ENCODE results near the gene CADM2.

CADM2 gene

DNA sequence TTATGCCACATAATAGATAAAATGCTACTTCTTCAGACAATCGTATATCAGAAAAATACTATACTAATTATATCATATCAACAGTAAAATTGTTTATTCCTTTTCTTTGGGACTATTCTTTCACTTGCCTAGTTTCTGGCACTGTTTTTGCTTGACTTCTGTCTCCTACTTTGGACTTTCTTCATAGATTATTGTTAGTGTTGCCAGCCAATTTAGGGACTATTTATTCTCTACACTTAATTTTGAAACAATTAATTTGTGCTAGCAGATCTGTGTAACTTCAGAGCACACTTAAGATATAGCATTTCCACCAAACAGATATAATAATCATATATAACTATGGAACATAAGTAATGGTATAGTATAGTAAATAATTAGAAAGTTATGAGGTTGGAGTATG lies 305.6 kb downstream of the CADM2 start:
- H3K4me1 ChIP-seq (ENCODE audit: control insufficient read depth in 1 of 2, insufficient read depth in 2 of 2, low read length in 2 of 2) = no peaks in the 10 kb centered on the region
- H3K36me3 ChIP-seq (ENCODE audit: control insufficient read depth in 1 of 2, insufficient read depth in 2 of 2, low read length in 2 of 2) = no peaks in the 10 kb centered on the region
- H3K9ac ChIP-seq (ENCODE audit: low read depth in 1 of 2, low read length in 2 of 2) = no peak overlapping the region
- H3K4me3 ChIP-seq (ENCODE audit: low read depth in 1 of 2, low read length in 2 of 2) = no peak overlapping the region
- no peaks in the 10 kb centered on the region for H3K9me3 ChIP-seq (ENCODE audit: control insufficient read depth in 1 of 2, low read length in 2 of 2)
- no peaks in the 10 kb centered on the region for H3K27me3 ChIP-seq (ENCODE audit: control insufficient read depth in 1 of 2, insufficient read depth in 2 of 2, low read length in 2 of 2)
- H3K27ac ChIP-seq (ENCODE audit: low read depth, low read length) = no peak overlapping the region

DNA sequence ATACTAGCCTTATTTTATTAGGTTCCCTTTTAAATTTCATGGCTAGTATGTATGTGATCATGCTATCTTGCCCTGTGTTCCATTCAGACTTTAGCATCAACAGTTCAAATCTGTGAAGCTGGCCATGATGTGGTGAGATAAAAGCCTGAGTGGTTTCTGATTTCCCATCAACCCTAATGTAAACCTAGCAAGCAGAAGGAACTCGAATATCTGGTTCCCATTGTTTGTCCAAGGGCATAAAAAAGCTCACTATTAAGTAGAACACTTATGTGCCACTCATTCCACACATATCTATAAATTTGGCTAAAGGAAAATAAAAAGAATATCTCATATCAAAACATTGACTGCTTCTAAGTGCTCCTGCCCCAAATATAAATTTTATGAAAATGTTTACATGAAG lies 311.7 kb downstream of the CADM2 start:
- Histone ChIP-seq H3K27me3 (ENCODE audit: control insufficient read depth in 1 of 2, insufficient read depth in 2 of 2, low read length in 2 of 2) (no peaks in the 10 kb centered on the region), H3K36me3 (ENCODE audit: control insufficient read depth in 1 of 2, insufficient read depth in 2 of 2, low read length in 2 of 2) (no peaks in the 10 kb centered on the region), H3K9ac (ENCODE audit: low read depth in 1 of 2, low read length in 2 of 2) (no peak overlapping the region), H3K4me1 (ENCODE audit: control insufficient read depth in 1 of 2, insufficient read depth in 2 of 2, low read length in 2 of 2) (no peaks in the 10 kb centered on the region), H3K27ac (ENCODE audit: low read depth, low read length) (no peak overlapping the region), H3K4me3 (ENCODE audit: low read depth in 1 of 2, low read length in 2 of 2) (no peak overlapping the region), H3K9me3 (ENCODE audit: control insufficient read depth in 1 of 2, low read length in 2 of 2) (peaks cover 0 to 4% of the 10 kb centered on the region in 2 donors)

DNA sequence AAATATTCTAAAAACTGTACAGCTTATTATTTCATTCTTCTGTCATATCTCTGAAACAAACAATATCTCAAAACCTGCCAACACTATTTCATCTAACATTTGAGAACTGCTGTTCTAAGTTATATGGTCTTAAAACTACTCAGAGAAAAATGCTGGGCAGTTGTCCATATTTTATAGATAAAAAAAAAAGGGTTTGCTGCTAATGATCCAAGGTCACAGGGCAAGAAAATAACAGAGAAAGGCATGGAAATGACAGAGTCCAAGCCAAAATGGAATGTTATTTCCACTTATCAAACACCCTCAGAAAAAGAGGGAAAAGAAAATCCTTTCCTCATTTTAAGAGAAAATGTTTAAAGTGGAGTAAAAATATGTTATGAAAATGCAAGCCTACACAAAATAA lies 313.1 kb downstream of the CADM2 start:
- Histone ChIP-seq H3K9ac (ENCODE audit: low read depth in 1 of 2, low read length in 2 of 2) (no peak overlapping the region), H3K27me3 (ENCODE audit: control insufficient read depth in 1 of 2, insufficient read depth in 2 of 2, low read length in 2 of 2) (no peaks in the 10 kb centered on the region), H3K4me3 (ENCODE audit: low read depth in 1 of 2, low read length in 2 of 2) (no peak overlapping the region), H3K4me1 (ENCODE audit: control insufficient read depth in 1 of 2, insufficient read depth in 2 of 2, low read length in 2 of 2) (no peaks in the 10 kb centered on the region), H3K36me3 (ENCODE audit: control insufficient read depth in 1 of 2, insufficient read depth in 2 of 2, low read length in 2 of 2) (no peaks in the 10 kb centered on the region), H3K27ac (ENCODE audit: low read depth, low read length) (no peak overlapping the region), H3K9me3 (ENCODE audit: control insufficient read depth in 1 of 2, low read length in 2 of 2) (peaks cover 0 to 4% of the 10 kb centered on the region in 2 donors)

DNA sequence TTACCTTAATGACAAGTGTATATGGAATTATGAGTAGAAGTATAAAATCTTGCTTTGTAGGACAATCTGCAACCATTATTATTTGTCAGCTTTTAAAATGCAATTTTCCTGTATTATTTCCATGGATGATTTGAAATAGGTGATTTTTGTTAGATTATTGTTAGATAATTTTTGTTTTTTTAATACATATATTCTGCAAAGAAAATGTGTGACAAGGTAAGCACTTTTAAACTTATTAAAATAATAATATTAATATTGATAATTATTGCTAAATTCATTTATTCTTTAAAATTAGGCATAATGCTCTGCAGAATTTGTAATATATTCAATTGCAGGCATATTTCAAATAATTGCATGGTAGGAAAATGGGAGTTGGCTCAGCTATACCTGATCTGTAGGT lies 329.5 kb downstream of the CADM2 start:
- Histone ChIP-seq H3K4me3 (ENCODE audit: low read depth in 1 of 2, low read length in 2 of 2) (no peak overlapping the region), H3K36me3 (ENCODE audit: control insufficient read depth in 1 of 2, insufficient read depth in 2 of 2, low read length in 2 of 2) (no peaks in the 10 kb centered on the region), H3K27me3 (ENCODE audit: control insufficient read depth in 1 of 2, insufficient read depth in 2 of 2, low read length in 2 of 2) (no peaks in the 10 kb centered on the region), H3K27ac (ENCODE audit: low read depth, low read length) (no peak overlapping the region), H3K9me3 (ENCODE audit: control insufficient read depth in 1 of 2, low read length in 2 of 2) (peaks cover 0 to 3% of the 10 kb centered on the region in 2 donors), H3K9ac (ENCODE audit: low read depth in 1 of 2, low read length in 2 of 2) (no peak overlapping the region), H3K4me1 (ENCODE audit: control insufficient read depth in 1 of 2, insufficient read depth in 2 of 2, low read length in 2 of 2) (no peaks in the 10 kb centered on the region)

DNA sequence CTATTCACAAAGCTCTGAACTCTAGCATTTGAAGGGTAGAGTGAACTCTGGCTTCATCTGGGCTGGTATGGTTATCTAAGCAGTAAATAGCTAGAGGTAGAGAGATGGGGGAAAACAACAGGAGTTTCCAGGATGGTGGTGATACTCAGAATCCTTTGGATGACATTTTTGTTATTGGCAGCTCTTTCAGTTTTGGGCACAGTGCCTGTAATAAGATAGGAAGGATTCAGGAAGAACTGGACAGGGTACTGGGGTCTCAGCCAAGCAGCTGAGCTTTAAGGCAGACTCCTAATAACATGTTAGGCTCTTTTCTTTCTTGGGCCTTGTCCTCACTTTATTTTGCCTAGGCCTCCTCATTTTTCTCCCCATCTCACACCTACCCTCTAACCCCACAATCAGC lies 338.5 kb downstream of the CADM2 start:
- H3K27ac ChIP-seq (ENCODE audit: low read depth, low read length) = no peak overlapping the region
- no peak overlapping the region for H3K9ac ChIP-seq (ENCODE audit: low read depth in 1 of 2, low read length in 2 of 2)

DNA sequence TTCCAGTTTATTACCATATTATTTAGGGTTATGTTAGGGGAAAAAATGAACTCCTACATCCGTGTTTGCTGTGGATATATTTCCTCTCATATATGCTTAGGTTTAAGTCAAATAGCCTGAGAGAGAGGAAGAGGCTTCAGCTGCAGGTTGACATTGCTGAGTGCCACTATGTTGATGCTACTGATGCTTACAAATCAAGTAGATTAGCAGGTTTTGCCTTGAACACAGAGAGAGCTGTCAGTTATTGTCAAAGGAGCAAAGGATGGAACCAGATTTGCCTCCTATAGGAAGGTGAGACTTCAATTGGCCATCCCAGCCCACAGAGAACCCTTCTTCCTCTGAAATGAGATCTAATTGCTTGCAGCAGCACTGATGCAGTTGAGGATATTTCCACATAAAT lies 339.2 kb downstream of the CADM2 start:
- Histone ChIP-seq H3K9ac (ENCODE audit: low read depth in 1 of 2, low read length in 2 of 2) (no peak overlapping the region), H3K4me1 (ENCODE audit: control insufficient read depth in 1 of 2, insufficient read depth in 2 of 2, low read length in 2 of 2) (no peaks in the 10 kb centered on the region), H3K36me3 (ENCODE audit: control insufficient read depth in 1 of 2, insufficient read depth in 2 of 2, low read length in 2 of 2) (no peaks in the 10 kb centered on the region), H3K27ac (ENCODE audit: low read depth, low read length) (no peak overlapping the region), H3K9me3 (ENCODE audit: control insufficient read depth in 1 of 2, low read length in 2 of 2) (no peaks in the 10 kb centered on the region), H3K4me3 (ENCODE audit: low read depth in 1 of 2, low read length in 2 of 2) (no peak overlapping the region), H3K27me3 (ENCODE audit: control insufficient read depth in 1 of 2, insufficient read depth in 2 of 2, low read length in 2 of 2) (no peaks in the 10 kb centered on the region)

More for the DNA sequence above, 338.5 kb downstream of the CADM2 start:
- Histone ChIP-seq H3K27me3 (ENCODE audit: control insufficient read depth in 1 of 2, insufficient read depth in 2 of 2, low read length in 2 of 2) (no peaks in the 10 kb centered on the region), H3K4me1 (ENCODE audit: control insufficient read depth in 1 of 2, insufficient read depth in 2 of 2, low read length in 2 of 2) (no peaks in the 10 kb centered on the region), H3K9me3 (ENCODE audit: control insufficient read depth in 1 of 2, low read length in 2 of 2) (no peaks in the 10 kb centered on the region), H3K4me3 (ENCODE audit: low read depth in 1 of 2, low read length in 2 of 2) (no peak overlapping the region), H3K36me3 (ENCODE audit: control insufficient read depth in 1 of 2, insufficient read depth in 2 of 2, low read length in 2 of 2) (no peaks in the 10 kb centered on the region)

DNA sequence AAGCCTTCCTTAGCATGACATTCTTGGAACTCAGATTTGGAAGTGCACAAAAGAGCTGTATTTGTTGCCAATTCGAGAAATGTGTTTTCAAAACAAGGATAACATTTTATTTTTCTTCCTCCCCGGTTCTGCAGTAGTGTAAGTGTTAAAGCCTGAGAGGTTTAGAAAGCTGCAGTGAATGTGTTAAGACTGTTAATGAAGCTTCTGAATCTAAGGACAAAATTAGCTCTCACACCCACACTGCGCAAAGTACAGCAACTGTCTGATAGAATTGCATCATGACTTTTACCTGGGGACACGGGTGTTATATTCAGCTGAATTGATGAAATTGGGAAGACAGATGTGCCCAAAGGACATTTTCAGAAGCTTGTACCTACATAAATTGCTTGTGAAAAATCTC lies 344.4 kb downstream of the CADM2 start:
- Histone ChIP-seq H3K27me3 (ENCODE audit: control insufficient read depth in 1 of 2, insufficient read depth in 2 of 2, low read length in 2 of 2) (no peaks in the 10 kb centered on the region), H3K4me1 (ENCODE audit: control insufficient read depth in 1 of 2, insufficient read depth in 2 of 2, low read length in 2 of 2) (no peaks in the 10 kb centered on the region), H3K9ac (ENCODE audit: low read depth in 1 of 2, low read length in 2 of 2) (no peak overlapping the region), H3K27ac (ENCODE audit: low read depth, low read length) (no peak overlapping the region), H3K36me3 (ENCODE audit: control insufficient read depth in 1 of 2, insufficient read depth in 2 of 2, low read length in 2 of 2) (no peaks in the 10 kb centered on the region), H3K9me3 (ENCODE audit: control insufficient read depth in 1 of 2, low read length in 2 of 2) (no peaks in the 10 kb centered on the region), H3K4me3 (ENCODE audit: low read depth in 1 of 2, low read length in 2 of 2) (no peak overlapping the region)

DNA sequence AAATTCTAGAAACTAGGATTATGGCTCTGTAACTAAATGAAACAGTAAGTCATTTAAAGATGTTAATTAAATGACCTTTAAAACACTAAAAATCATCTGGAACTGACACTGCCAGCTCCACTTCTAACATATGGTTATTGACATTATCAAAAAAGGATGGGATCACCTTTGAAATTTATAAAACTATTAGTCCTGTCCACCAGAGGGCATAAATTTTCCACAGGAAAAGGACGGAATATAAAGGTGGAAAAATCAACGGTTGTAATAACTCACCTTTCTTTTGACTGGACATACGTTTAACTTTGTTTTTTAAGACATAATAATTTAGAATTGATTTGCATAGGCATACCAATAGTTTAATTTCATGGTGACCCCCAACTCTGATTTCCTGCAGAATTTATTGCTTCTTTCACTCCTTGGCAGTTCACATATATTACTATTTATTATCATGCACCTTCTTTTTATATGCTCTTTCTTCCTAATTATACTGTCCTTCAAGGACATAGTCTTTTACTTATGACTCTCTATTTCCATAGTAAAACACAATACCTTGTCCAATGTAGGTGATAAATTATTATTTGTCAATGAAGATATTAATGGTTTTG lies 345.7 kb downstream of the CADM2 start:
- no peaks in the 10 kb centered on the region for H3K9me3 ChIP-seq (ENCODE audit: control insufficient read depth in 1 of 2, low read length in 2 of 2)
- H3K4me1 ChIP-seq (ENCODE audit: control insufficient read depth in 1 of 2, insufficient read depth in 2 of 2, low read length in 2 of 2) = no peaks in the 10 kb centered on the region
- H3K9ac ChIP-seq (ENCODE audit: low read depth in 1 of 2, low read length in 2 of 2) = no peak overlapping the region
- no peaks in the 10 kb centered on the region for H3K36me3 ChIP-seq (ENCODE audit: control insufficient read depth in 1 of 2, insufficient read depth in 2 of 2, low read length in 2 of 2)
- no peak overlapping the region for H3K4me3 ChIP-seq (ENCODE audit: low read depth in 1 of 2, low read length in 2 of 2)
- no peaks in the 10 kb centered on the region for H3K27me3 ChIP-seq (ENCODE audit: control insufficient read depth in 1 of 2, insufficient read depth in 2 of 2, low read length in 2 of 2)
- H3K27ac ChIP-seq (ENCODE audit: low read depth, low read length) = no peak overlapping the region

DNA sequence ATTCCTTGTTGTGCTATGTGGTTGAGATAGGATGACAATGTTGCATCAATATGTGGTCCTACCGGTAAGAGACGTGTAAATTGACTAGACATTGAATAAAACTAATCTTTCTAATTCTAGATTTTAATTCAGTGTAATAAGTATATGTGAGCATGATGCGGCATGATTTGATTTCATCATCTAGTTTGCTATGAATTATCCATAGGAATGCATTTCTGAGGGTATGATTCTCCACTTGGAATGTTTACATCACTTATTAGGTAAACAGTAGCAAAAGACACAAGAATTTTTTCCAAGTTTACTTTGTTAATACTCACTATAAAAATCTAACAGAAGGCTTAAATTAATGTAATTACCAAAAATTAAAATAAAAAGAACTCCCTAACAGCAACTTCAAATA lies 353.5 kb downstream of the CADM2 start:
- Histone ChIP-seq H3K4me3 (ENCODE audit: low read depth in 1 of 2, low read length in 2 of 2) (no peak overlapping the region), H3K27me3 (ENCODE audit: control insufficient read depth in 1 of 2, insufficient read depth in 2 of 2, low read length in 2 of 2) (no peaks in the 10 kb centered on the region), H3K27ac (ENCODE audit: low read depth, low read length) (no peak overlapping the region), H3K9me3 (ENCODE audit: control insufficient read depth in 1 of 2, low read length in 2 of 2) (no peaks in the 10 kb centered on the region), H3K9ac (ENCODE audit: low read depth in 1 of 2, low read length in 2 of 2) (no peak overlapping the region), H3K36me3 (ENCODE audit: control insufficient read depth in 1 of 2, insufficient read depth in 2 of 2, low read length in 2 of 2) (no peaks in the 10 kb centered on the region), H3K4me1 (ENCODE audit: control insufficient read depth in 1 of 2, insufficient read depth in 2 of 2, low read length in 2 of 2) (no peaks in the 10 kb centered on the region)

DNA sequence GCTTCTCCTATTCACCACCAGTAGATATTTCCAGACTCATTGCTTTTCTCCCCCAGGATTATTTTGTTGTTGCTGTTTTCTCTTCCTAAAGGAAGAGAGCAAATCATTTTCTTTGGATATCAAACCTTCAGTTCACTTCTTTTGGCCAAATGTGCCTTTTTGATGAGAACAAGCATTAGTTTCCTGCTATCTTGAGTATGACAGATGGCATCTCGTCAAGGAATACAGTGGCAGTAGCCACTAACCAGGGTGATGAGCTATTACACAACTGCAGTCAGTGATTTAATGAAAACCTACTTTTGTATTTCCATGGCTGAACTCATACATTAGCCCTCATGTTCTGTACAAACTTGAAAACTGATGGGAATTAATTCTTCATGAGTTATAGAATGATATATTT lies 354.6 kb downstream of the CADM2 start:
- H3K27ac ChIP-seq (ENCODE audit: low read depth, low read length) = no peak overlapping the region
- no peak overlapping the region for H3K9ac ChIP-seq (ENCODE audit: low read depth in 1 of 2, low read length in 2 of 2)
- no peaks in the 10 kb centered on the region for H3K36me3 ChIP-seq (ENCODE audit: control insufficient read depth in 1 of 2, insufficient read depth in 2 of 2, low read length in 2 of 2)

DNA sequence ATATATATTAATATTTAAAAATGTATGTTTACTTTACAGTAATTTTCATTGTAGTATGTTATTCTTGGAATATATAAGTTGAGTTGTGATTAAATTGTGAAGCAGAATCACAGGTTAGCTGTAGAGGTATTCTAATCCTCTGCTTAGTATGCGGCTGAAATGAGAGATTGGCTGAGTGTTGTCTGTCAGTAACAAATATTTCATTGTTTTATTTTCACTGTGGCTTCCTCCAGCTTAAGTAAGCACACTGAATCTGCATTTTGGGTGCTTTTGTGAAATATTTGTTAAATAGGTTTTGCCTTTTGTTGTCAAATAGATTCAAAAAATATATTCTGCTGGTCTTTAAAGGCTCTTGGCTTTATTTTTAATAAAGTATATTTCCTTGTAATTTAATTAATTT lies 357.5 kb downstream of the CADM2 start:
- no peaks in the 10 kb centered on the region for H3K36me3 ChIP-seq (ENCODE audit: control insufficient read depth in 1 of 2, insufficient read depth in 2 of 2, low read length in 2 of 2)
- H3K4me3 ChIP-seq (ENCODE audit: low read depth in 1 of 2, low read length in 2 of 2) = no peak overlapping the region
- no peak overlapping the region for H3K27ac ChIP-seq (ENCODE audit: low read depth, low read length)
- H3K27me3 ChIP-seq (ENCODE audit: control insufficient read depth in 1 of 2, insufficient read depth in 2 of 2, low read length in 2 of 2) = no peaks in the 10 kb centered on the region
- no peaks in the 10 kb centered on the region for H3K4me1 ChIP-seq (ENCODE audit: control insufficient read depth in 1 of 2, insufficient read depth in 2 of 2, low read length in 2 of 2)
- no peak overlapping the region for H3K9ac ChIP-seq (ENCODE audit: low read depth in 1 of 2, low read length in 2 of 2)
- H3K9me3 ChIP-seq (ENCODE audit: control insufficient read depth in 1 of 2, low read length in 2 of 2) = peaks cover 0 to 7% of the 10 kb centered on the region in 2 donors

More for the DNA sequence above, 354.6 kb downstream of the CADM2 start:
- Histone ChIP-seq H3K9me3 (ENCODE audit: control insufficient read depth in 1 of 2, low read length in 2 of 2) (no peaks in the 10 kb centered on the region), H3K4me1 (ENCODE audit: control insufficient read depth in 1 of 2, insufficient read depth in 2 of 2, low read length in 2 of 2) (no peaks in the 10 kb centered on the region), H3K4me3 (ENCODE audit: low read depth in 1 of 2, low read length in 2 of 2) (no peak overlapping the region), H3K27me3 (ENCODE audit: control insufficient read depth in 1 of 2, insufficient read depth in 2 of 2, low read length in 2 of 2) (no peaks in the 10 kb centered on the region)
